K562 (cell line): ENCODE data around the gene S100A10. TPM values are rescaled to one million over a fixed set of nuclear protein-coding genes. Genes with fewer than 3 reads are reported as not detected.

Experiments
- ATAC-seq: fragments of 200-7000 bp; cut with Tn5 transposase; 3 replicates; pipeline ENCODE4 v1.9.1; 2020; ENCODE audit warnings: moderate library complexity
- BruUV-seq: library from RNA; stranded (reverse); fragments of 400-500 nt; replicated peaks from 2 replicates; lab custom pipeline; 2021; lab: Mats Ljungman, UMichigan
- CTCF ChIA-PET: fragments of 300-600 bp; formaldehyde crosslinking; extraction: SDS; loops from one replicate; lab custom pipeline; 2021; ENCODE audit warnings: low intra/inter-chr PET ratio; lab: Yijun Ruan, JAX
- POLR2A ChIA-PET: fragments of 300-600, 350-650 bp; sonication (Branson Sonifier 250); formaldehyde crosslinking; extraction: SDS; loops from one replicate; lab custom pipeline; 2021; ENCODE audit warnings: antibody characterized with exemption, inconsistent platforms; lab: Yijun Ruan, JAX
- DNase-seq, 4 experiments: peaks; one replicate each; pipeline versions ENCODE4 v3.0.0 to v3.0.0-alpha.2; 2011 to 2018; ENCODE audit warnings: low spot score in 3 of 4, mixed read lengths in 3 of 4; ENCODE audit errors: extremely low read depth in 1 of 4
- FAIRE-seq: peaks from 2 replicates; lab custom pipeline; 2011; peaks lifted over from hg19 to GRCh38; lab: Jason Lieb, UNC
- H2AFZ ChIP-seq: 2 replicates; pipeline ENCODE4 v1.6.0; 2011; ENCODE audit warnings: low read depth, low read length, control low read depth, inconsistent platforms
- H3K27ac ChIP-seq: fragments of 200-600 bp; 3 replicates; pipeline ENCODE4 v1.8.0; 2011; ENCODE audit warnings: low read depth, mild to moderate bottlenecking, control low read depth, inconsistent platforms, low read length, moderate library complexity, mixed read lengths; ENCODE audit errors: extremely low read depth
- H3K27me3 ChIP-seq, 2 experiments: fragments of 300-600 bp in 1 of 2; 2 replicates in 1 of 2; 3 replicates in 1 of 2; pipeline versions ENCODE4 v1.6.0 to v1.8.0; 2011; ENCODE audit warnings: inconsistent platforms in 2 of 2, low read length in 2 of 2, mild to moderate bottlenecking in 1 of 2, mixed read lengths in 1 of 2, moderate library complexity in 1 of 2; ENCODE audit not compliant: control insufficient read depth in 2 of 2, insufficient read depth in 2 of 2
- H3K36me3 ChIP-seq: fragments of 300-600 bp; 3 replicates; pipeline ENCODE4 v1.8.0; 2011; ENCODE audit warnings: mild to moderate bottlenecking, low read length, inconsistent platforms; ENCODE audit not compliant: control insufficient read depth, insufficient read depth
- H3K4me1 ChIP-seq, 2 experiments: fragments of 200-600 bp in 1 of 2; replicated peaks in 1 of 2; 2 replicates in 1 of 2; 3 replicates in 1 of 2; pipeline versions ENCODE4 v1.5.1 to v1.8.0; 2011; ENCODE audit warnings: inconsistent platforms in 2 of 2, low read length in 2 of 2, mild to moderate bottlenecking in 1 of 2, mixed read lengths in 1 of 2, moderate library complexity in 1 of 2; ENCODE audit not compliant: control insufficient read depth in 2 of 2, insufficient read depth in 2 of 2
- H3K4me2 ChIP-seq: 2 replicates; pipeline ENCODE4 v1.6.1; 2011; ENCODE audit warnings: low read length, control low read depth, inconsistent platforms, mixed read lengths; ENCODE audit not compliant: insufficient read depth
- H3K4me3 ChIP-seq: fragments of 200-600 bp; sonication (generic), shearing (Covaris generic); 2 replicates; pipeline ENCODE4 v1.5.1; 2016; ENCODE audit warnings: control low read depth, inconsistent platforms
- H3K79me2 ChIP-seq: fragments of 200-600 bp; 3 replicates; pipeline ENCODE4 v1.8.0; 2011; ENCODE audit warnings: low read length, inconsistent platforms; ENCODE audit not compliant: control insufficient read depth, insufficient read depth
- H3K9ac ChIP-seq, 2 experiments: 2 replicates each; pipeline versions ENCODE4 v1.6.0 to v1.6.1; 2011; ENCODE audit warnings: low read depth in 2 of 2, low read length in 2 of 2, control low read depth in 1 of 2, inconsistent platforms in 1 of 2, mild to moderate bottlenecking in 1 of 2, mixed read lengths in 1 of 2; ENCODE audit not compliant: insufficient read depth in 1 of 2
- H3K9me1 ChIP-seq: one replicate; pipeline ENCODE4 v1.6.0; 2011; ENCODE audit warnings: inconsistent platforms, mild to moderate bottlenecking, low read length, moderate library complexity; ENCODE audit not compliant: control insufficient read depth, insufficient read depth
- H3K9me3 ChIP-seq: replicated peaks from 2 replicates; pipeline ENCODE4 v1.5.1; 2011; ENCODE audit warnings: low read depth, low read length, inconsistent platforms; ENCODE audit not compliant: control insufficient read depth, insufficient read depth
- H4K20me1 ChIP-seq: replicated peaks from 2 replicates; pipeline ENCODE4 v1.6.1; 2011; ENCODE audit warnings: low read length, inconsistent platforms, mixed read lengths; ENCODE audit not compliant: control insufficient read depth, insufficient read depth
- CBX8 ChIP-seq: fragments of 200-600 bp; sonication (generic); IDR thresholded peaks from 2 replicates; pipeline ENCODE4 v1.6.1; 2012; ENCODE audit warnings: borderline replicate concordance, mixed run types, low read depth, mild to moderate bottlenecking, moderate library complexity, mixed read lengths, low read length, control low read depth, inconsistent platforms; ENCODE audit not compliant: poor library complexity, severe bottlenecking; ENCODE audit errors: extremely low read depth
- CREB1 ChIP-seq, 2 experiments: sonication (generic) in 1 of 2; formaldehyde crosslinking in 1 of 2; IDR thresholded peaks; 2 replicates each; pipeline versions ENCODE4 v1.6.1 to v1.8.0; 2012 to 2022; ENCODE audit warnings: inconsistent platforms in 1 of 2, mild to moderate bottlenecking in 1 of 2, missing genetic modification reagents in 1 of 2, moderate library complexity in 1 of 2
- MGA ChIP-seq: fragments of 450-650 bp; IDR thresholded peaks from 2 replicates; pipeline ENCODE4 v1.6.1; 2016; ENCODE audit warnings: mild to moderate bottlenecking, moderate library complexity
- PRPF4 ChIP-seq: fragments of 200-400 bp; formaldehyde crosslinking; IDR thresholded peaks from one replicate; pipeline ENCODE4 v1.6.1; 2017; ENCODE audit warnings: low read length, low read depth, mild to moderate bottlenecking; ENCODE audit not compliant: insufficient read depth, poor library complexity, severe bottlenecking
- SOX6 ChIP-seq: fragments of 450-650 bp; IDR thresholded peaks from 2 replicates; pipeline ENCODE4 v1.6.1; 2014; ENCODE audit warnings: mild to moderate bottlenecking
- WGBS: fragments of 100-300 bp; shearing (Covaris generic); methylation state at CpG from one replicate; pipeline ENCODE4 v1.1.6; 2016; ENCODE audit warnings: low coverage, mixed read lengths; ENCODE audit not compliant: insufficient coverage; ENCODE audit errors: missing lambda C conversion rate; 5-methylcytosine and 5-hydroxymethylcytosine counted together
- in situ Hi-C: fragments of 300-500 bp; cut with MboI; formaldehyde crosslinking; loops from 4 replicates; pipeline ENCODE4 v1.15.0; 2018; ENCODE audit warnings: inconsistent platforms, mixed read lengths
- intact Hi-C: fragments of 100-400 bp; cut with micrococcal nuclease; formaldehyde crosslinking; loops from 2 replicates; pipeline ENCODE4 v1.14.2; 2022
- polyA plus RNA-seq, 8 experiments: library from polyadenylated mRNA; depleted of rRNA in 4 of 8; stranded (reverse) in 5 of 8; unstranded in 3 of 8; fragments of >200 nt; fragmentation: Nextera tagmentation in 2 of 8; fragmentation: Illumina TruSeq in 1 of 8; extraction: Ambion mirVana in 2 of 8; extraction: Trizol in 1 of 8; gene quantifications; 2 replicates each; pipeline versions ENCODE4 v1.2.1 to v1.2.3, GENCODE V29; 2011 to 2014; ENCODE audit warnings: inconsistent platforms in 1 of 8, missing spikeins in 1 of 8
- total RNA-seq, 7 experiments: library from RNA; depleted of rRNA in 6 of 7; stranded (reverse); fragments of >200 nt in 6 of 7; fragmentation: Illumina TruSeq in 2 of 7; extraction: Trizol in 2 of 7; gene quantifications; 2 replicates each; pipeline versions ENCODE4 v1.2.1 to v1.2.3, GENCODE V29; 2011 to 2021; ENCODE audit warnings: low replicate concordance in 1 of 7
- TF ChIP-seq, protein P1 (sequence below), 2 experiments: IDR thresholded peaks in 1 of 2; conservative IDR thresholded peaks in 1 of 2; 2 replicates each; pipeline ENCODE4 v1.6.1; 2016; ENCODE audit warnings: low read depth in 2 of 2, mild to moderate bottlenecking in 1 of 2, missing compliant biosample characterization in 1 of 2, missing genetic modification characterization in 1 of 2, moderate library complexity in 1 of 2

Gene S100A10
- total and polyA plus RNA-seq, 9 of the 15 experiments (the other 6 are each of a cell fraction or from before 2014, with no cell fraction given): 0.32 to 1.6 (median 0.50) TPM; not detected in 3

DNA sequence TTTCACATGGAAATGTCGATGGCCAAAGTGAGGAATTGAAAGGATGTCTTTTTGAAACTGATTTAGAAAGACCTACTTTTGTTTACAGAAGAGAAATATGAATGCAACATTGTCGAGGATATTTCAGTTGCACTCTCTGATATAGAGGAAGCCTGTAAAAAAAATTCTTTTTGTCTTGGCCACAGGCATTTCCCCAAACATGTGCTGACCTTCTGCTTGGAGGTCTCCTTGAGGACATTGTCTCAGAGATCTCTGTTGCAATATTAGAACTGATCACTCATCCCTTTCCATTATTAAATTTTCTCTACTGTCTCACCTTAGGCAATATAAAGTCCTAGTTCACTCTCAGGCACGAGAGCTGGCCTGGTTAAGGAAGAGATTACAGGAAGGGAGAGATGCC is 27.2 kb upstream of the S100A10 start:
- Histone ChIP-seq H3K9me1 (no peaks in the 10 kb centered on the region), H2AFZ (no peak overlapping the region), H3K9me3 (no peaks in the 10 kb centered on the region), H3K4me1 (no peaks in the 10 kb centered on the region), H4K20me1 (no peaks in the 10 kb centered on the region), H3K4me2 (no peak overlapping the region), H3K4me3 (no peak overlapping the region), H3K36me3 (no peaks in the 10 kb centered on the region), H3K27ac (no peak overlapping the region), H3K9ac (no peak overlapping the region), H3K27me3 (peaks cover 34 to 47% of the 10 kb centered on the region in 2 experiments), H3K79me2 (no peaks in the 10 kb centered on the region)
- intact Hi-C loops (no loop called here), in situ Hi-C loops (no loop called here)
- DNase-seq (no peak), ATAC-seq (no peak), FAIRE-seq (no peak)
- POLR2A ChIA-PET: interaction anchor here (1.8 kb wide), 1 partner anchor 9 kb away, joined by 5 read pairs; no protein-coding TSS in a partner anchor
- CTCF ChIA-PET: no interaction called here
- no TSS peak for BruUV-seq
- 0% methylated on average over 3 of the region's 3 CpGs for WGBS
- TF ChIP-seq MGA (no peak), CBX8 (no peak), PRPF4 (no peak), SOX6 (no peak), CREB1 (IDR thresholded peaks at IDR 0.05) (no peak), CREB1 (CRISPR knock-in tag; IDR thresholded peaks at IDR 0.05) (no peak)
- TF ChIP-seq, protein P1, sequence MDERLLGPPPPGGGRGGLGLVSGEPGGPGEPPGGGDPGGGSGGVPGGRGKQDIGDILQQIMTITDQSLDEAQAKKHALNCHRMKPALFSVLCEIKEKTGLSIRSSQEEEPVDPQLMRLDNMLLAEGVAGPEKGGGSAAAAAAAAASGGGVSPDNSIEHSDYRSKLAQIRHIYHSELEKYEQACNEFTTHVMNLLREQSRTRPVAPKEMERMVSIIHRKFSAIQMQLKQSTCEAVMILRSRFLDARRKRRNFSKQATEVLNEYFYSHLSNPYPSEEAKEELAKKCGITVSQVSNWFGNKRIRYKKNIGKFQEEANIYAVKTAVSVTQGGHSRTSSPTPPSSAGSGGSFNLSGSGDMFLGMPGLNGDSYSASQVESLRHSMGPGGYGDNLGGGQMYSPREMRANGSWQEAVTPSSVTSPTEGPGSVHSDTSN (CRISPR knock-in tag; IDR thresholded peaks at IDR 0.05; ENCODE audit: low read depth): no peak
- TF ChIP-seq, protein P1 (tag; conservative IDR thresholded peaks at IDR 0.05; ENCODE audit: low read depth): no peak
